Fibroblast of lung (primary cell): ENCODE results near the gene KCP. TPM values are rescaled to one million over a fixed set of nuclear protein-coding genes. Genes with fewer than 3 reads are reported as not detected.

Source experiments
- DNase-seq, 2 donors: peaks; one replicate each; pipeline versions ENCODE4 v3.0.0 to v3.0.0-alpha.2; 2010; ENCODE audit warnings: low read depth in 2 of 2
- H2AFZ ChIP-seq: 2 replicates; pipeline ENCODE4 v1.5.1; 2012; ENCODE audit warnings: low read length, control low read depth, inconsistent platforms
- H3K27ac ChIP-seq: 2 replicates; pipeline ENCODE4 v1.5.1; 2011; ENCODE audit warnings: low read length, control low read depth; ENCODE audit not compliant: insufficient read depth
- H3K27me3 ChIP-seq: 2 replicates; pipeline ENCODE4 v1.5.1; 2011; ENCODE audit warnings: mild to moderate bottlenecking, low read length; ENCODE audit not compliant: control insufficient read depth, insufficient read depth
- H3K36me3 ChIP-seq: 2 replicates; pipeline ENCODE4 v1.5.1; 2011; ENCODE audit warnings: low read length; ENCODE audit not compliant: control insufficient read depth, insufficient read depth
- H3K4me1 ChIP-seq: 2 replicates; pipeline ENCODE4 v1.5.1; 2011; ENCODE audit warnings: low read length; ENCODE audit not compliant: control insufficient read depth, insufficient read depth; ENCODE audit errors: extremely low read depth
- H3K4me2 ChIP-seq: 2 replicates; pipeline ENCODE4 v1.5.1; 2011; ENCODE audit warnings: low read length, control low read depth; ENCODE audit not compliant: insufficient read depth; ENCODE audit errors: extremely low read depth
- H3K4me3 ChIP-seq, 4 experiments: fragments of 200-600 bp in 1 of 4; sonication (generic) in 1 of 4; replicated peaks in 1 of 4; 2 replicates each; pipeline ENCODE4 v1.5.1; 2011 to 2016; ENCODE audit warnings: low read length in 4 of 4, low read depth in 3 of 4, mild to moderate bottlenecking in 3 of 4, control low read depth in 2 of 4, inconsistent platforms in 1 of 4, mixed read lengths in 1 of 4; ENCODE audit not compliant: insufficient read depth in 1 of 4; ENCODE audit errors: control extremely low read depth in 1 of 4
- H3K79me2 ChIP-seq: 2 replicates; pipeline ENCODE4 v1.5.1; 2012; ENCODE audit warnings: mild to moderate bottlenecking, low read length, inconsistent platforms; ENCODE audit not compliant: control insufficient read depth, insufficient read depth
- H3K9ac ChIP-seq: 2 replicates; pipeline ENCODE4 v1.5.1; 2011; ENCODE audit warnings: mild to moderate bottlenecking, low read length, control low read depth; ENCODE audit not compliant: insufficient read depth
- H3K9me3 ChIP-seq: 2 replicates; pipeline ENCODE4 v1.5.1; 2012; ENCODE audit warnings: low read depth, low read length; ENCODE audit not compliant: control insufficient read depth, insufficient read depth
- H4K20me1 ChIP-seq: 2 replicates; pipeline ENCODE4 v1.5.1; 2011; ENCODE audit warnings: low read length; ENCODE audit not compliant: control insufficient read depth, insufficient read depth; ENCODE audit errors: extremely low read depth
- EZH2 ChIP-seq: IDR thresholded peaks from 2 replicates; pipeline ENCODE4 v1.5.1; 2012; ENCODE audit warnings: low read length, control low read depth, mild to moderate bottlenecking; ENCODE audit errors: missing control alignments
- polyA plus RNA-seq, 2 donors: library from polyadenylated mRNA; depleted of rRNA in 1 of 2; stranded (reverse) in 1 of 2; unstranded in 1 of 2; fragments of >200 nt; gene quantifications; 2 replicates each; pipeline ENCODE4 v1.2.1, GENCODE V29; 2011 to 2012; ENCODE audit warnings: missing spikeins in 1 of 2
- total RNA-seq: library from RNA; depleted of rRNA; stranded (reverse); fragments of >200 nt; gene quantifications from 2 replicates; pipeline ENCODE4 v1.2.1, GENCODE V29; 2014
- TF ChIP-seq, protein P1 (sequence below), 2 donors: IDR thresholded peaks in 1 of 2; conservative IDR thresholded peaks in 1 of 2; 1 replicate in 1 of 2; 2 replicates in 1 of 2; pipeline ENCODE4 v1.5.1; 2011 to 2012; ENCODE audit warnings: low read length in 2 of 2, control low read depth in 1 of 2, inconsistent platforms in 1 of 2, low read depth in 1 of 2, mild to moderate bottlenecking in 1 of 2

The KCP gene
- total and polyA plus RNA-seq, 2 donors (not counting 1 experiment from before 2014, with no cell fraction given), result 0.08 to 0.50 TPM

DNA sequence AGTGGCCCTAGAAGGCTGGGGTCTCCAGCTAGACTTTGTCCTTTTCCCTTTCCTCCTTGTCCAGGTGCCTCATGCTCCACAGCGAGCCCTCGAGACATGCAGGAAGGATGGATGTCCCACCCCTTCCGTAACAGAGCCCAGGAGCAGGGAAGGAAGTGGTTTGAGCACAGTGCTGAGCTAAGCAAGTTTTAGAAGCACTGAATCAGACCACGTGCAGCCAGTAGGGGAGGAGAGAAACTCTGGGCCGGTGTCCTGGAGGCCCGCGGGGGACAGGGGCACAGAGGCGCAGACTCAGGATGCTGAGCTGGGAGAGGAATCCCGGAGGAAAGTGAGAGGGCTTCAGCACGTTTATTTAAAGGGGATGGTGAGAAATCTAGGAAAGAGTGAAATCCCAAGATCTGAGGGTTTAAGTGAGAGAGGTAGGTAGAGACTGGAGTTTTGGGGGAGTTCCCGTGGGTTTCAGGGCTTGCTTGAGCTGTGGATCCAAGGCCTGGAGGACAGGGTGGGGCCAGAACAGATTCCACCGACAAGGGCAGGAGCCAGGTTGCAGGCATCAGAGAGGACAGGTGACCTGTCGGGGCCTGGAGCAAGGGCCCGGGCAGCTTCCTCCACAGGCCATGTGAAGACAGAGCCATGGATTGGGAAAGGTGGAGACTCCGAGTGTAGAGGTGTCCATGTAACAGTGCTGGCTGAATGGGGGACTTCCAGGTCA lies 22.8 kb upstream of the KCP start:
- TF ChIP-seq EZH2, result no peak
- TF ChIP-seq, protein P1, sequence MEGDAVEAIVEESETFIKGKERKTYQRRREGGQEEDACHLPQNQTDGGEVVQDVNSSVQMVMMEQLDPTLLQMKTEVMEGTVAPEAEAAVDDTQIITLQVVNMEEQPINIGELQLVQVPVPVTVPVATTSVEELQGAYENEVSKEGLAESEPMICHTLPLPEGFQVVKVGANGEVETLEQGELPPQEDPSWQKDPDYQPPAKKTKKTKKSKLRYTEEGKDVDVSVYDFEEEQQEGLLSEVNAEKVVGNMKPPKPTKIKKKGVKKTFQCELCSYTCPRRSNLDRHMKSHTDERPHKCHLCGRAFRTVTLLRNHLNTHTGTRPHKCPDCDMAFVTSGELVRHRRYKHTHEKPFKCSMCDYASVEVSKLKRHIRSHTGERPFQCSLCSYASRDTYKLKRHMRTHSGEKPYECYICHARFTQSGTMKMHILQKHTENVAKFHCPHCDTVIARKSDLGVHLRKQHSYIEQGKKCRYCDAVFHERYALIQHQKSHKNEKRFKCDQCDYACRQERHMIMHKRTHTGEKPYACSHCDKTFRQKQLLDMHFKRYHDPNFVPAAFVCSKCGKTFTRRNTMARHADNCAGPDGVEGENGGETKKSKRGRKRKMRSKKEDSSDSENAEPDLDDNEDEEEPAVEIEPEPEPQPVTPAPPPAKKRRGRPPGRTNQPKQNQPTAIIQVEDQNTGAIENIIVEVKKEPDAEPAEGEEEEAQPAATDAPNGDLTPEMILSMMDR (conservative IDR thresholded peaks at IDR 0.05 in 1 of 2, IDR thresholded peaks at IDR 0.05 in 1 of 2; ENCODE audit: low read depth in 1 of 2, low read length in 2 of 2), result no peak
- Histone ChIP-seq H3K4me2 (no peak overlapping the region), H3K9me3 (no peaks in the 10 kb centered on the region), H3K9ac (no peak overlapping the region), H3K4me1 (no peaks in the 10 kb centered on the region), H3K79me2 (no peaks in the 10 kb centered on the region), H3K27me3 (peaks cover 22% of the 10 kb centered on the region), H2AFZ (no peak overlapping the region), H4K20me1 (no peaks in the 10 kb centered on the region), H3K36me3 (no peaks in the 10 kb centered on the region), H3K4me3 (no peak overlapping the region), H3K27ac (no peak overlapping the region)
- DNase-seq, result no peak

DNA sequence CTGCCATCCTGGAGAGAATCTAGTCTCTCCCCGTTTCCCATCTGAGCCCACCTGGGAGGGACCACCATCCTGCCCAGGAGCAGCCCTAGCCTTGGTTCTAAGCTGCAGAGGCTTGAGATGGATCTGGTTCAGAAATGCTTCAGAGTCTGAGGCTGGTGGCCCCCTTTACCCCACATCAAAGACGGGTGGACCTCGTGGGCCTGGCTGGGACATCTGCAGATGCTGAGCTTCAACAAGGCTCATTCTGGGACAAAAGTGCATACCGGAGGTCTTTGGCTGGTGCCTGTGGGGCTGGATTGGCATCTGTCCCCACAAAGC lies 22.3 kb upstream of the KCP start:
- peaks cover 18% of the 10 kb centered on the region for H3K27me3 ChIP-seq
- no peak overlapping the region for H3K9ac ChIP-seq
- no peak overlapping the region for H3K4me2 ChIP-seq
- TF ChIP-seq, protein P1 (conservative IDR thresholded peaks at IDR 0.05 in 1 of 2, IDR thresholded peaks at IDR 0.05 in 1 of 2; ENCODE audit: low read depth in 1 of 2, low read length in 2 of 2), result no peak
- no peak for TF ChIP-seq EZH2
- no peaks in the 10 kb centered on the region for H3K9me3 ChIP-seq
- H3K36me3 ChIP-seq, result no peaks in the 10 kb centered on the region
- H3K4me3 ChIP-seq, result no peak overlapping the region
- H3K27ac ChIP-seq, result no peak overlapping the region
- no peak for DNase-seq
- no peaks in the 10 kb centered on the region for H4K20me1 ChIP-seq
- no peak overlapping the region for H2AFZ ChIP-seq
- no peaks in the 10 kb centered on the region for H3K4me1 ChIP-seq
- H3K79me2 ChIP-seq, result no peaks in the 10 kb centered on the region

DNA sequence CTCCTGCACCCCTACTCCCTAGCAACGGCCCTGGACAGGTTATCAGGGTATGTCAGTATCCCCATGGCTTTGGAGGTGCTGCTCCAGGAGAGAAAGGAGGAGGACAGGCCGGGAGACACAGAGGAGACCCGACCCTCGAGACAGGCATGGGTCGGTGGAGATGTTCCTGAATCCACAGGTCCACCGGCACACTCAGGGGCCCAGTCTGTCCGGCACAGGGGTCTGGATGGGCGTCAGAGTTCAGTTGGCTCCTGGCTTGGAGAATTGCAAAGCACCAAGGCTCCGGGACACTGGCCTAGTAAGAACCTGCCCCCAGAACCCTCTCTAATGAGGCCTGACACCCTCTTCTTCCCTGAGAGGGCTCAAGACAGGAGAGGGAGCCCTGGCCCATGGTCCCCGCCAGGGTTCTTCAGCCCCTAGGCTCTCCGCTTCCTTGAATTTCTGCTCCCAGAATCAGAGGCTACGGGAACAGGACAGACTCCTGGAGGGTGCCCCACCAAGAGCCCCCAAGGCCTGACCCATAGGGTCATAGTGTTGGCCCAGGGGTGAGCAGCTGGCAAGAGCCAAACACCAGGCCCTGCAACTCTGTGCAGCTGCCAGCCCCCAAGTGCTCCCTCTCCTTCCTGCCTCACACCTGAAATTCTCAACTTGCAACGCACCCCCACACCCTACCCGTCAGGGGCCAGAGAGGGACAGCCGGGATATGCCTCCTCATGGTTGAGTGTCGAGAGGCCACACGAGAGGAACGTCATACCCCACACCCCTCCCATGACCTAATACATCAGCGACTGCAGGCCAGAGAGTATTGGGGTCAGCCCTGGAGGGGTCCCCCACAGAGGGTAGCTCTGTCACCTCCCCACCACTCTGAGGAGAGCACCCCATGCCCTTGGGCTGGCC lies 21.7 kb upstream of the KCP start:
- Histone ChIP-seq H3K79me2 (no peaks in the 10 kb centered on the region), H3K27ac (no peak overlapping the region), H3K9ac (no peak overlapping the region), H2AFZ (no peak overlapping the region), H3K36me3 (no peaks in the 10 kb centered on the region), H3K9me3 (no peaks in the 10 kb centered on the region), H3K4me3 (no peak overlapping the region), H4K20me1 (no peaks in the 10 kb centered on the region), H3K4me1 (no peaks in the 10 kb centered on the region), H3K4me2 (no peak overlapping the region), H3K27me3 (peaks cover 14% of the 10 kb centered on the region)
- TF ChIP-seq EZH2, result no peak
- TF ChIP-seq, protein P1 (conservative IDR thresholded peaks at IDR 0.05 in 1 of 2, IDR thresholded peaks at IDR 0.05 in 1 of 2; ENCODE audit: low read depth in 1 of 2, low read length in 2 of 2), result no peak
- no peak for DNase-seq
